Esophagus squamous epithelium (tissue), 4 donors: ENCODE data around the gene FRMD6.

ENCODE experiments used
- POLR2A ChIP-seq, 4 donors: fragments of 450-650 bp; IDR thresholded peaks; one replicate each; pipeline ENCODE4 v1.6.1; 2017; ENCODE audit warnings: antibody characterized with exemption in 4 of 4, mild to moderate bottlenecking in 4 of 4, moderate library complexity in 3 of 4
- TF ChIP-seq, protein P1 (sequence below), 6 experiments: fragments of 450-650 bp in 4 of 6; fragments of 200-600 bp in 2 of 6; sonication (generic) in 2 of 6; IDR thresholded peaks; one replicate each; pipeline ENCODE4 v1.5.1; 2016 to 2019; ENCODE audit warnings: antibody characterized with exemption in 6 of 6, mild to moderate bottlenecking in 4 of 6, moderate library complexity in 4 of 6

DNA sequence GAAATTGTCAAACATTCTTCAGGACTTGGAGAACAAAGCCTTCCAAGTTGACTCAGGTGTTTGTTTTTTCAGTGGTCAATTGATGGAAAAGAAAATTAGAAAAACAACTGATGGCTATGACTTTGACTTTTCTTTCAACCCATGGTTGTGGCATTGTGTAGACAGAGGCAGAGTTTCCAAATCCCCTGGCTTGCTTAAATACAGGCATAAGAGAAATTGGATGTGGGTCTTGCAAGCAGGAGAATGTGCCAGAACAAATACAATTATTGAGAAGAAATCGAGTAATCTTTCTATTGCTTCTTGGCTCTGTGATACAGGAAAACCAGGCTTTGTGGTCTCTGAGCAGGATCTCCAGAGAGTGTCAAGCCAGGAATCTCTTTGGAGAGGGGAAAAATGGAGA, 40.9 kb upstream of the FRMD6 start:
- TF ChIP-seq, protein P1, sequence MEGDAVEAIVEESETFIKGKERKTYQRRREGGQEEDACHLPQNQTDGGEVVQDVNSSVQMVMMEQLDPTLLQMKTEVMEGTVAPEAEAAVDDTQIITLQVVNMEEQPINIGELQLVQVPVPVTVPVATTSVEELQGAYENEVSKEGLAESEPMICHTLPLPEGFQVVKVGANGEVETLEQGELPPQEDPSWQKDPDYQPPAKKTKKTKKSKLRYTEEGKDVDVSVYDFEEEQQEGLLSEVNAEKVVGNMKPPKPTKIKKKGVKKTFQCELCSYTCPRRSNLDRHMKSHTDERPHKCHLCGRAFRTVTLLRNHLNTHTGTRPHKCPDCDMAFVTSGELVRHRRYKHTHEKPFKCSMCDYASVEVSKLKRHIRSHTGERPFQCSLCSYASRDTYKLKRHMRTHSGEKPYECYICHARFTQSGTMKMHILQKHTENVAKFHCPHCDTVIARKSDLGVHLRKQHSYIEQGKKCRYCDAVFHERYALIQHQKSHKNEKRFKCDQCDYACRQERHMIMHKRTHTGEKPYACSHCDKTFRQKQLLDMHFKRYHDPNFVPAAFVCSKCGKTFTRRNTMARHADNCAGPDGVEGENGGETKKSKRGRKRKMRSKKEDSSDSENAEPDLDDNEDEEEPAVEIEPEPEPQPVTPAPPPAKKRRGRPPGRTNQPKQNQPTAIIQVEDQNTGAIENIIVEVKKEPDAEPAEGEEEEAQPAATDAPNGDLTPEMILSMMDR (IDR thresholded peaks at IDR 0.05): no peak
- TF ChIP-seq POLR2A (IDR thresholded peaks at IDR 0.05): no peak
